AG10803 (cell line): ENCODE data around the gene PLXNB2.

Experiments used
- DNase-seq: peaks from one replicate; pipeline ENCODE4 v3.0.0; 2010; ENCODE audit warnings: low read depth
- H3K4me3 ChIP-seq: 2 replicates; pipeline ENCODE4 v1.5.1; 2011; ENCODE audit warnings: mild to moderate bottlenecking, low read length, control low read depth
- TF ChIP-seq, protein P1 (sequence below): conservative IDR thresholded peaks from 2 replicates; pipeline ENCODE4 v1.5.1; 2011; ENCODE audit warnings: mild to moderate bottlenecking, low read length, control low read depth, inconsistent platforms

Gene PLXNB2

DNA sequence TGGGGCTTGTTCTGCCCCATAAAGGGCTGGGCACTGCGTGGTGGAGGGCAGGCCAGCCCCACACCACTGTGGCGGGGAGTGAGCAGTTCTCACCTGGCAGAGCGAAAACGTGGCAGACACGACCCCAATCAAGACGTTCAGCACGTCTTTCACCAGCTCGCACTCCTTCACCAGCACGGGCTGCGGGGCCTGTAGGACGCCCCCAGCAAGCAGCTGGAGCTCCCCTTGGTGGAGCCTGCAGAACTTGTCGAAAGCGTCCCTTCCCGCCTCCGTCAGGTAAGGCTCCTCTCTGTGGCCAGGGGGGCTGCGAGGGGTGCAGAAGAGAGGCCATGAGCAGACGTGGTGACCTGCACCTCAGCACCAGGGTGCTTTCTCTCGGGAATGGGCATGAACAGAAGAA, 74.2 kb downstream of the PLXNB2 start:
- DNase-seq, result no peak

DNA sequence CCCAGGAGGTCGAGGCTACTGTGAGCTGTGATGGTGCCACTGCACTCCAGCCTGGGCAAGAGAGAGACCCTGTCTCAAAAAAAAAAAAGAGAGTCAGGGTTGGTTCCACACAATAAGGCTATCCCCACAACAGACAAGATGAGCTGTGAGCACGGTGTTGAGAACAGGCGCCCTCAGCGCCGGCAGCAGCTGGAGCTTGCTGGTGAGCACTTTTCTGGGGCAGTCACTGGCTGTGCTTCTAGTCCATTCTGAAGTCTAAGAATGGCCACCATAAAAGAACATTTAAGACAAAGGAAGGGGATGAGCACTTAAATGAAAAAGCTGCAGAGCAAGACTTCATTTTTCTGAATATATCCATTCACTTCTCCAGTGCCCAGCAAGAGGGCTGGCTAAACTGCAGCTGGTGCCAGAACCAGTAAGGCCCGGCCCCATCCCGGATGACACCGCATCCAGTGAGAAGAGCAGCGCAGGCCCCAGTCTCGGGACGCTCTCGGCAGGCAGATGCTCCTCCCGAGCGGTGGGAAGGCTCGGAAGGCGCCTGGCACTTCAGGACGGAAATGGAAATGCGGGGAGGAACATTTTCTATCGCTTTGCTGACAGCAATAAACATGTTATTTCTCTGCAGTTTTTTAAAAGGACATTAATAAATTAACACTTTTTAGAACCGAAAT, 74.8 kb downstream of the PLXNB2 start:
- no peak for DNase-seq
- TF ChIP-seq, protein P1, sequence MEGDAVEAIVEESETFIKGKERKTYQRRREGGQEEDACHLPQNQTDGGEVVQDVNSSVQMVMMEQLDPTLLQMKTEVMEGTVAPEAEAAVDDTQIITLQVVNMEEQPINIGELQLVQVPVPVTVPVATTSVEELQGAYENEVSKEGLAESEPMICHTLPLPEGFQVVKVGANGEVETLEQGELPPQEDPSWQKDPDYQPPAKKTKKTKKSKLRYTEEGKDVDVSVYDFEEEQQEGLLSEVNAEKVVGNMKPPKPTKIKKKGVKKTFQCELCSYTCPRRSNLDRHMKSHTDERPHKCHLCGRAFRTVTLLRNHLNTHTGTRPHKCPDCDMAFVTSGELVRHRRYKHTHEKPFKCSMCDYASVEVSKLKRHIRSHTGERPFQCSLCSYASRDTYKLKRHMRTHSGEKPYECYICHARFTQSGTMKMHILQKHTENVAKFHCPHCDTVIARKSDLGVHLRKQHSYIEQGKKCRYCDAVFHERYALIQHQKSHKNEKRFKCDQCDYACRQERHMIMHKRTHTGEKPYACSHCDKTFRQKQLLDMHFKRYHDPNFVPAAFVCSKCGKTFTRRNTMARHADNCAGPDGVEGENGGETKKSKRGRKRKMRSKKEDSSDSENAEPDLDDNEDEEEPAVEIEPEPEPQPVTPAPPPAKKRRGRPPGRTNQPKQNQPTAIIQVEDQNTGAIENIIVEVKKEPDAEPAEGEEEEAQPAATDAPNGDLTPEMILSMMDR, result no peak
- no peak overlapping the region for H3K4me3 ChIP-seq

More for the DNA sequence above, 74.2 kb downstream of the PLXNB2 start:
- TF ChIP-seq, protein P1, result no peak
- H3K4me3 ChIP-seq, result no peak overlapping the region

DNA sequence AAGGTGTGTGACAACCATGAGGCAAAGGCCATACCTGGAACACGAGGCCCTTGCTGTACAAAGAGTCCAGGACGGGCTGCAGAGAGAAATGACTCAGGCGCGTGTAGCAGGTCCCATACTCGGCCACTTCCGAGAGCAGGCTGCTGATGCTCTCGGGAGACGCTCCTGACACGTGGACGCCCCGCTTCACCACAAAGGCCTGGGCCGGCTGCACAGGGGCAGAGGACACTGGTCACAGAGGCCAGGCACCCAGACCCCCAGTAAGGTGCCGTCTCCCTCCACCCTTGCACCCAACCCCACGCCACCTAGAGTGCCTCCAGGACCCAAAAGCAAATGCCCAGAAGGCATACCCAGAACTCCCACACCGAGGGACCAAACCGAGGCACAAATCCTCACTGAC, 78.1 kb downstream of the PLXNB2 start:
- no peak overlapping the region for H3K4me3 ChIP-seq
- DNase-seq, result no peak
- TF ChIP-seq, protein P1, result no peak

DNA sequence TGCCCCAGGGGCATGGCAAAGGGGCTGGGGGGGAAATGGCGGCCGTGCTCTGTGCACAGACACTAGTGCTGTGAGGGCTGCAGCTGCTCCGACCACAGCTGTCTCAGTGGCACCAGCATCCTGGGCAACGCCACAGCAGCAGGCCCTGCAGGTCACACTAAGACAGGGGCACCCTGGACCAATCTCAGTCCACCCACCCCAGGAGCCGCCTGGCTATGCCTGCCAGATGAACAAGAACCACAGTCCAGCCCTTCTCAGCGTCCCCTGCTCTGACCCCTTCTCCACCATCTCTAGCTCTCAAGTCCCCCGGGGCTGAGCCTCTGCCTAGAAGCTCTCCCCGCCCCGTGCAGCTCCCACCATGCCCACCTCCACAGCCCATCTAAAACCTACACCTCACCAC, 79.1 kb downstream of the PLXNB2 start:
- no peak for DNase-seq
- TF ChIP-seq, protein P1, result no peak

DNA sequence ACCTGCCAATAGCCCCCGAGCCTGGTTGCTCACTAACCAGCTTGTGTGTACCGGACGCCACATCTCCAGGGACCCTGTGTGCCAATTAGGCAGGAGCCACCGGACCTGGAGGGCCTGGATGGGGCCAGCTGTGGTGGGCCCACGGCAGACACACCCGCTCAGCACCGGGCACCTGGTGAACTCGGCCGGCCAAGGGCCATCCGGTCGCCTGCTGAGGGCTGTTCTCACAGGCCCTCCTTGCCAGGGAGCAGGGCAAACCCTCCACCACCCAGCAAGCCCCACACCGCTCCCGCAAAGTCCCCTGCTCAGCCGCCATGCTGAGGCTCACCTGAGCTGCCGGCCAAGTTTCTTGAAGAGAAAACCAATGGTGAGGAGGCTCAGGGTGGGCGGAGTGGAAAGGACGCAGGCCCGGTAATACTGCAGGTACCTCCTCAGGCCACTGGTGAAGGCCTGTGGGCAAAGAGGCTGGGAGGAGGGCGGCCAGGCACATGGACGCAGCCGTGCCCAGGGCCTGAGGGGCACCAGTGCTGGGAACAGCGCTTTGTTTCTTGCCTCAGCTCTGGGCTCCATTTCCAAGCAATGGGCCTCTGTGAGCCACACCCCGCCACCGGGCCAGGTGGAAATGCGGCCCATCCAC, 79.7 kb downstream of the PLXNB2 start:
- TF ChIP-seq, protein P1, result no peak
- no peak overlapping the region for H3K4me3 ChIP-seq

More for the DNA sequence above, 79.1 kb downstream of the PLXNB2 start:
- no peak overlapping the region for H3K4me3 ChIP-seq

DNA sequence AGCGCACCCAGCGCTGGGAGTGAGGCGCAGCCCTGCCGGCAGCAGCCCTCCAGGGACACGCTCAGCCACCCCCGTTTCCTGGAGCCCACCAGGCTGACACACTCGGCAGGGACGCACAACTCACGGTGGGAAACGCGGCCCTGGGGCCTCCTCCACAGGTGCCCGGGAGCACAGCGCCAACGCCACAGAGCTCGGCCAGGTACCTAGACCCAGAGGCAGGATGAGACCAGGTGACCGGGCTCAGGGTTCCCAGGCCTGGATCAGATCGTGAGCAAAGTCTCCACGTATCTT, 80.6 kb downstream of the PLXNB2 start:
- no peak overlapping the region for H3K4me3 ChIP-seq
- no peak for DNase-seq
- TF ChIP-seq, protein P1, result no peak

More for the DNA sequence above, 79.7 kb downstream of the PLXNB2 start:
- DNase-seq, result no peak
